AG09309 (cell line): ENCODE measurements around the gene RHBDD2.
A peak's percentile ranks its signal among the peaks of the same experiment; 100 is the strongest.
"Not testable (repeated sequence)": the region's sequence is repeated elsewhere in the genome, so short reads cannot be mapped to it uniquely, and the experiment has no call there.

Experiments
- DNase-seq: peaks from one replicate; pipeline ENCODE4 v3.0.0-alpha.2; 2010; ENCODE audit warnings: low read depth
- H3K4me3 ChIP-seq: 2 replicates; pipeline ENCODE4 v1.5.1; 2011; ENCODE audit warnings: mild to moderate bottlenecking, low read depth, low read length, moderate library complexity; ENCODE audit not compliant: control insufficient read depth
- CTCF ChIP-seq: IDR thresholded peaks from 2 replicates; pipeline ENCODE4 v1.5.1; 2011; ENCODE audit warnings: mild to moderate bottlenecking, low read depth, low read length, inconsistent platforms; ENCODE audit not compliant: insufficient read depth, control insufficient read depth; ENCODE audit errors: missing control alignments

RHBDD2 gene

GRCh38 chr7:75909521-75910132 lies 30.8 kb downstream of the RHBDD2 start:
- H3K4me3 ChIP-seq = no peak overlapping the region
- no peak for DNase-seq
- TF ChIP-seq CTCF = no peak

- not testable (repeated sequence) for DNase-seq, H3K4me3 ChIP-seq
These were observed 32.4 kb downstream of the RHBDD2 start for GRCh38 chr7:75911186-75911585.

- TF ChIP-seq CTCF = no peak
- H3K4me3 ChIP-seq = no peak overlapping the region
- DNase-seq = no peak
These were observed 34.6 kb downstream of the RHBDD2 start for GRCh38 chr7:75913437-75913836.

GRCh38 chr7:75914169-75914654 lies 35.4 kb downstream of the RHBDD2 start:
- DNase-seq = no peak
- no peak for TF ChIP-seq CTCF
- H3K4me3 ChIP-seq = peak overlapping the region; percentile 72

GRCh38 chr7:75914655-75915415 lies 36.0 kb downstream of the RHBDD2 start, which contains the start of gene POR:
Gene POR (plus strand): TSS chr7:75915155. CDS start chr7:75954002, 38,847 bp downstream.
- peak within 1 kb of the TSS; percentile 97 for H3K4me3 ChIP-seq
- TF ChIP-seq CTCF = no peak
- DNase-seq = peak; percentile 76

GRCh38 chr7:75915416-75916156 lies 36.8 kb downstream of the RHBDD2 start:
- peak overlapping the region; percentile 97 for H3K4me3 ChIP-seq
- DNase-seq = no peak
- no peak for TF ChIP-seq CTCF

- no peak for TF ChIP-seq CTCF
- DNase-seq = no peak
- H3K4me3 ChIP-seq = peak overlapping the region; percentile 97
These were observed 37.4 kb downstream of the RHBDD2 start for GRCh38 chr7:75916259-75916658.
